CD8-positive, alpha-beta memory T cell (primary cell): ENCODE data around the gene CDHR2. TPM values are rescaled to one million over a fixed set of nuclear protein-coding genes. Genes with fewer than 3 reads are reported as not detected.

Source experiments
- CTCF ChIA-PET: fragments of 350-600 bp; sonication (Branson Sonifier 250); formaldehyde crosslinking; loops from one replicate; lab custom pipeline; 2021; ENCODE audit warnings: antibody characterized with exemption; lab: Charles Lee
- POLR2A ChIA-PET: fragments of 350-600 bp; sonication (Branson Sonifier 250); formaldehyde crosslinking; loops from one replicate; lab custom pipeline; 2021; ENCODE audit warnings: antibody characterized with exemption; lab: Charles Lee
- DNase-seq, 5 donors: peaks; one replicate each; pipeline versions ENCODE4 v3.0.0 to v3.0.0-alpha.2; 2020 to 2022; ENCODE audit warnings: mixed read lengths in 1 of 5
- H3K27ac ChIP-seq: one replicate; pipeline ENCODE4 v1.7.0; 2013; ENCODE audit warnings: low read depth, mild to moderate bottlenecking, low read length, moderate library complexity
- H3K27me3 ChIP-seq: 2 replicates; pipeline ENCODE4 v1.7.0; 2013; ENCODE audit warnings: low read length, mild to moderate bottlenecking; ENCODE audit not compliant: insufficient read depth, poor library complexity, severe bottlenecking
- H3K36me3 ChIP-seq: 2 replicates; pipeline ENCODE4 v1.7.0; 2013; ENCODE audit warnings: mild to moderate bottlenecking, low read length, moderate library complexity; ENCODE audit not compliant: insufficient read depth
- H3K4me1 ChIP-seq: 2 replicates; pipeline ENCODE4 v1.7.0; 2013; ENCODE audit warnings: mild to moderate bottlenecking, low read length, moderate library complexity; ENCODE audit not compliant: insufficient read depth
- H3K4me3 ChIP-seq: 2 replicates; pipeline ENCODE4 v1.7.0; 2013; ENCODE audit warnings: mild to moderate bottlenecking, low read length
- H3K9me3 ChIP-seq: 2 replicates; pipeline ENCODE4 v1.7.0; 2013; ENCODE audit warnings: mild to moderate bottlenecking, low read length
- H3K27ac Mint-ChIP-seq, 8 donors: one replicate each; pipeline ENCODE4 v1.8.0; 2020 to 2021; ENCODE audit warnings: mixed read lengths in 8 of 8, mild to moderate bottlenecking in 6 of 8, inconsistent platforms in 3 of 8, moderate library complexity in 3 of 8
- H3K27me3 Mint-ChIP-seq, 2 donors: one replicate each; pipeline ENCODE4 v1.8.0; 2020 to 2021; ENCODE audit warnings: mixed read lengths in 2 of 2, mild to moderate bottlenecking in 1 of 2, moderate library complexity in 1 of 2
- H3K36me3 Mint-ChIP-seq, 3 donors: one replicate each; pipeline ENCODE4 v1.8.0; 2020 to 2021; ENCODE audit warnings: mixed read lengths in 3 of 3, inconsistent platforms in 1 of 3, mild to moderate bottlenecking in 1 of 3
- H3K4me1 Mint-ChIP-seq, 3 donors: one replicate each; pipeline ENCODE4 v1.8.0; 2020 to 2021; ENCODE audit warnings: mixed read lengths in 3 of 3, inconsistent platforms in 1 of 3, mild to moderate bottlenecking in 1 of 3
- H3K4me3 Mint-ChIP-seq, 7 donors: one replicate each; pipeline ENCODE4 v1.8.0; 2020 to 2021; ENCODE audit warnings: mixed read lengths in 7 of 7, mild to moderate bottlenecking in 6 of 7, moderate library complexity in 4 of 7, inconsistent platforms in 2 of 7
- H3K9me3 Mint-ChIP-seq, 5 donors: one replicate each; pipeline ENCODE4 v1.8.0; 2020 to 2022; ENCODE audit warnings: mixed read lengths in 5 of 5, mild to moderate bottlenecking in 3 of 5, moderate library complexity in 2 of 5, inconsistent platforms in 1 of 5
- polyA plus RNA-seq: library from polyadenylated mRNA; unstranded; fragments of 300-500 nt; fragmentation: Illumina TruSeq; gene quantifications from one replicate; pipeline ENCODE4 v1.2.3, GENCODE V29; 2021
- total RNA-seq, 2 experiments: library from RNA; stranded (reverse); gene quantifications; one replicate each; pipeline ENCODE4 v1.2.3, GENCODE V29; 2021

Gene CDHR2
- total and polyA plus RNA-seq, 3 experiments from 2014 or later, result 0.49 to 1.1 TPM; not detected in 1

DNA sequence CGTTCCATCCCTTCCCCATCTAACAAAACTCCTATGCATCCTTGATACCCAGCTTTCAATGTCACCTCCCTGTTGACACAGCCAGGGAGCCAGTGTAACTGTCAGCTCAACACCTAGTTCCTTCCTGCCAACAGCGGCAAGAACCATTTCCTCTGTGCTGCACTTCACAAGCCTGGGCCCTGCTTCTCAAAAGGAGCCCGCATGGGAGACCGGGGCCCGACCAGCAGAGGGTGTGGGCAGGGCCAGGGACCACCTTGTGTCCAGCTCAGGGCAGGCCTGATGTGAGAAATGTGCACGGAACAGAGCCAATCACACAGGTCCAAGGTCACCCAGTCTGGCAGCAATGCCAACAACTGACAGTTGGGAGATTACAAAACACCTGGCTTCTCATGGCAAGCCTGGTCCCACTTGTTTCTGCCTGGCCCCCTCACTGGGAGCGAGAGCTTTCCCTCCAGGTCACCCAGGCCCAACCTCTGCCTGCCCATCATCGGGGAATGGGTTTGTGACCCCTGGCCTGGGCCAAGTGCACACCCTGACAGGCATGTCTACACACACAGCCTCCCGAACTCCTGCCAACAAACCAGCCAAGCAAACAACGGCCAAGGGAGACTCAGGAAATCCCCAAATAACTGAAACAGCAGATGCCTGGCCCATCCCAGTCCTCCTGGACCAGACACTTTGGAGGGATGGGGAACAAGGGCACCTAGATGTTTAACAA lies 15.1 kb upstream of the CDHR2 start:
- H3K9me3 Mint-ChIP-seq, result no peaks in the 10 kb centered on the region
- POLR2A ChIA-PET, result interaction anchor here (0.9 to 1.5 kb wide), 8 partner anchors 9 to 172 kb away, joined by 3 to 16 read pairs (median 4); partner anchors contain the start of genes CLTB, FAF2 and KIAA1191
- peak overlapping the region; percentile 98 to 100 (median 99) for H3K4me3 Mint-ChIP-seq
- no peaks in the 10 kb centered on the region for H3K27me3 ChIP-seq
- peaks cover 52 to 72% (median 55%) of the 10 kb centered on the region in 3 donors for H3K4me1 Mint-ChIP-seq
- H3K4me1 ChIP-seq, result peaks cover 73% of the 10 kb centered on the region
- CTCF ChIA-PET, result interaction anchor here (0.7 to 8.4 kb wide), 11 partner anchors 8 to 117 kb away, joined by 3 to 90 read pairs (median 4); partner anchors contain the start of genes CLTB and FAF2
- DNase-seq, result peak in 4 of 5 donors; percentile 46 to 71 (median 62)
- peak overlapping the region; percentile 49 for H3K27ac ChIP-seq
- peaks cover 4 to 63% (median 10%) of the 10 kb centered on the region in 3 donors for H3K36me3 Mint-ChIP-seq
- no peaks in the 10 kb centered on the region for H3K9me3 ChIP-seq
- H3K27ac Mint-ChIP-seq, result peak overlapping the region; percentile 92 to 100 (median 98)
- peaks cover 19% of the 10 kb centered on the region for H3K36me3 ChIP-seq
- peaks cover 0 to 11% of the 10 kb centered on the region in 2 donors for H3K27me3 Mint-ChIP-seq
- H3K4me3 ChIP-seq, result peak overlapping the region; percentile 99

DNA sequence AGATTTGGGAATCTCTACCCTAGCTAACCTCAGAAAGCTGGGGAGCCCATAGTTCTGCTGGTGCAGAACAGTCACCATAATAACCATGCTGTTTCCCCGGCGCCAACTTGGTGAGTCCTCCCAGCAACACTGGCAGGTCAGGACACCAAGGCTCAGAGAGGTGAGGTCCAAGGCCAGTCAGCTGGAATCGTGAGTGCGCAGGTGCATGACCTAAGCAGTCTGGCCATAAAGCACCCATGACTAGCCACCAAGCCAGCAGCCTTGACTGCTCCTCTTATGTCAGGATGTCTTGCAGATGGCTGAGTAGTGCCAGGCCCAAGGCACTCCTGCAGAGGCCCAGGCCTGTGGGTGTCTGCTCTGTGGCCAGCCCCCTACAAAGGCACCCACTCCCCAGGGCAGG lies 14.5 kb upstream of the CDHR2 start:
- Mint-ChIP-seq H3K4me3 (peak overlapping the region; percentile 98 to 100 (median 99)), H3K36me3 (peaks cover 4 to 57% (median 10%) of the 10 kb centered on the region in 3 donors), H3K9me3 (no peaks in the 10 kb centered on the region), H3K27me3 (peaks cover 0 to 11% of the 10 kb centered on the region in 2 donors), H3K27ac (peak overlapping the region; percentile 92 to 100 (median 98)), H3K4me1 (peaks cover 51 to 72% (median 59%) of the 10 kb centered on the region in 3 donors)
- H3K27ac ChIP-seq, result peak overlapping the region; percentile 100
- H3K27me3 ChIP-seq, result no peaks in the 10 kb centered on the region
- no peaks in the 10 kb centered on the region for H3K9me3 ChIP-seq
- DNase-seq, result no peak
- H3K4me3 ChIP-seq, result peak overlapping the region; percentile 99
- H3K36me3 ChIP-seq, result peaks cover 13% of the 10 kb centered on the region
- POLR2A ChIA-PET, result interaction anchor here (0.9 to 4.0 kb wide), 9 partner anchors 8 to 173 kb away, joined by 3 to 50 read pairs (median 5); partner anchors contain the start of genes CLTB, FAF2, HIGD2A and KIAA1191
- peaks cover 73% of the 10 kb centered on the region for H3K4me1 ChIP-seq
- CTCF ChIA-PET, result interaction anchor here (1.0 to 8.4 kb wide), 6 partner anchors 8 to 86 kb away, joined by 3 to 90 read pairs (median 4); partner anchors contain the start of gene FAF2

DNA sequence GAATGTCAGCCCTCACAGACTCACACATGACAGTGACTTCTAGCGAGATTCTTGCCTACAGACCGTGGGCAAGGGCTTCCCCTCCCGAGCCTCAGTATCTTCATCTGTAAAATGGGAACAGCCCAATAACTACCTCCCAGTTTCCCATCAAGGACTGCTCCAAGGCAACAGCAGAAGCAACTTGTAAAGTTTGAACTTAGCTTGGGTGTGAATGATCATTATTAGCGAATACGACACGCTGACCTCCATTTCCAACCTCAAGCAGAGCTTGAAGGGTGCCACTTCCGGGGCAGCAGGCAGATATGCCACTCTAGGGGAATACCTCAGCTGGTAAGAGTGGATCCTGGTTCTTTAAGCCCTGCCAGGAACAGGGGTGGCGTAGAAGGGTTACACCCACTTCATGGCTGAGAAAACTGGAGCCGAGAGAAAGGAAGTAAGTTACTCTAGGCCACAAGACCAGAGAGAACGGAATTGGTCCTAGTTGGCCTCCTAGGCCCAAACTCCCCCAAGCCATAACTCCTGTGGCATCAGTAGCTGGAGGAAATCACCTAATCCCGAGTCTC lies 14.0 kb upstream of the CDHR2 start:
- Histone ChIP-seq H3K27me3 (no peaks in the 10 kb centered on the region), H3K27ac (peak overlapping the region; percentile 100), H3K36me3 (peaks cover 12% of the 10 kb centered on the region), H3K9me3 (no peaks in the 10 kb centered on the region), H3K4me3 (peak overlapping the region; percentile 99), H3K4me1 (peaks cover 76% of the 10 kb centered on the region)
- CTCF ChIA-PET, result interaction anchor here (1.0 to 8.4 kb wide), 6 partner anchors 7 to 87 kb away, joined by 3 to 90 read pairs (median 4); partner anchors contain the start of gene FAF2
- peaks cover 54 to 73% (median 62%) of the 10 kb centered on the region in 3 donors for H3K4me1 Mint-ChIP-seq
- peak; percentile 30 to 70 (median 50) for DNase-seq
- H3K27ac Mint-ChIP-seq, result peak overlapping the region; percentile 92 to 100 (median 98)
- H3K9me3 Mint-ChIP-seq, result no peaks in the 10 kb centered on the region
- H3K36me3 Mint-ChIP-seq, result peaks cover 4 to 54% (median 10%) of the 10 kb centered on the region in 3 donors
- peaks cover 0 to 11% of the 10 kb centered on the region in 2 donors for H3K27me3 Mint-ChIP-seq
- POLR2A ChIA-PET, result interaction anchor here (0.9 to 4.0 kb wide), 10 partner anchors 9 to 173 kb away, joined by 3 to 50 read pairs (median 4); partner anchors contain the start of genes CLTB, FAF2, HIGD2A and KIAA1191
- H3K4me3 Mint-ChIP-seq, result peak overlapping the region; percentile 98 to 100 (median 99)

DNA sequence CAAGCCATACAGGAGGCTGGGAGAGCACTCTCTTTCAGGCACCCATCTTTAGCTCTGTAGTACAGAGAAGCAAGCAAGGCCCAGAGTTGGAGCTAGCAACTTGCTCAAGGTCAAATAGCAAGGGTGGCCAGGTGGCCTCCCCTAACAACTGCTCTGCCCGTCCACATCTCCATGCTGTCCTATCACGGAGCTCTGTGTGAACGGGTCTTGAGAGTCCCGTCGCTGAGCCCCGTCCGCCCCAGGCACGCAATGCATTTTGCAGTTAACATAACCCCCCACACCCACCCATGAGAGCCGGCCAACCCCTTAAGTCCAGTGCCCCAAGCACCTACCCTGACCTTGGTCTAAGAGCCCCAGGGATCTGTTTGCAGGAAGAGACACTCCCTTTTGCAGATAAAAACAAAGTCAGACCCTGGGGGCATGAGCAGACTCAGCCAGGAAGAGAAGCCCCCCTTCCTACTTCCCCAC lies 13.4 kb upstream of the CDHR2 start:
- Histone ChIP-seq H3K27ac (peak overlapping the region; percentile 100), H3K4me3 (peak overlapping the region; percentile 99), H3K9me3 (no peaks in the 10 kb centered on the region), H3K36me3 (peaks cover 12% of the 10 kb centered on the region), H3K27me3 (no peaks in the 10 kb centered on the region), H3K4me1 (peaks cover 76% of the 10 kb centered on the region)
- Mint-ChIP-seq H3K27ac (peak overlapping the region; percentile 92 to 100 (median 98)), H3K27me3 (peaks cover 0 to 11% of the 10 kb centered on the region in 2 donors), H3K36me3 (peaks cover 4 to 54% (median 10%) of the 10 kb centered on the region in 3 donors), H3K4me3 (peak overlapping the region; percentile 98 to 100 (median 99)), H3K4me1 (peaks cover 59 to 75% (median 67%) of the 10 kb centered on the region in 3 donors), H3K9me3 (no peaks in the 10 kb centered on the region)
- ChIA-PET CTCF (interaction anchor here (1.0 to 8.4 kb wide), 7 partner anchors 7 to 87 kb away, joined by 3 to 90 read pairs (median 4); partner anchors contain the start of gene FAF2), POLR2A (interaction anchor here (0.5 to 4.0 kb wide), 11 partner anchors 9 to 174 kb away, joined by 3 to 50 read pairs (median 5); partner anchors contain the start of genes CLTB, FAF2, HIGD2A and KIAA1191)
- DNase-seq, result no peak

DNA sequence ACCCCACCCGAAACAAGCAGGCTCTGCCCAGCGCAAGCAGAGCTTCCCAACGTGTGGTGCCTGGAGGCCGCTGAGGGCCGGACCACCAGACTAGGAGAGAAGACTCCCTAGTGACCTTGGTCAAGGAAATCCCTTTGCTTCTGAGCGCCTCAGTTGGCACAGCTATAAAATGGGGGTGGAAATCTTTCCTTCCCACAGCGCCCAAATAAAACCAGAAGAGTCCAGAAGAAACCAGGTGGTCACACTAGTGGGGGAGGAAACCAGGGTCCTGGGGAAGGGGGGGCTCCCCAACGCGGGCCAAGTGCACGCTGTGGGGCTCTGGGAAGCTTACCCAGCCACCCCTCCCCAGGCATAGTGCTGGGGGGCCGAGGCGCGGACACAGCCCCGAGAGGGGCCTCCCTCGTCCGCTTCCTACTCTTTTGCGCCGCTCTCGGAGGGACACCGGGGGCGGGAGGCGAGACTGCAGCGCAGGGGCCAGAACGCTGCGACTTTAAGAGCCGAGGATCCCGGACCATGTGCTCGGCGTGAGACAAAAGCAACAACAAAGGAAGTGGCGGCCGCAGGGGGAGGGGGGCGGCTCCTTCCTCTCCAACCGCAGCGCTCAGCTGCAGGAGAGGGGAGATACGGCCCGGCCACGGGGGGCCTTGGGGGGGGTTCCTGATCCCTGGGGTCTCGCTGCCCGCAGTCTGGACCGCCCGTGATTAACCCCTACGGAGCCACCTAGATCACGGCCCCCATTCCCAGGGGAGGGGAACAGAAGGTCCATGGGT lies 12.8 kb upstream of the CDHR2 start:
- peaks cover 4 to 50% (median 7%) of the 10 kb centered on the region in 3 donors for H3K36me3 Mint-ChIP-seq
- Histone ChIP-seq H3K4me3 (peak overlapping the region; percentile 99), H3K36me3 (peaks cover 8% of the 10 kb centered on the region), H3K27ac (peak overlapping the region; percentile 100), H3K9me3 (no peaks in the 10 kb centered on the region), H3K27me3 (no peaks in the 10 kb centered on the region), H3K4me1 (peaks cover 76% of the 10 kb centered on the region)
- peak; percentile 83 to 92 (median 84) for DNase-seq
- peak overlapping the region; percentile 98 to 100 (median 99) for H3K4me3 Mint-ChIP-seq
- peak overlapping the region; percentile 94 to 100 (median 98) for H3K27ac Mint-ChIP-seq
- ChIA-PET POLR2A (interaction anchor here (0.5 to 4.0 kb wide), 16 partner anchors 8 to 894 kb away, joined by 3 to 50 read pairs (median 5); partner anchors contain the start of genes ARL10, CDHR2, CLTB and FAF2), CTCF (interaction anchor here (0.8 to 8.4 kb wide), 7 partner anchors 6 to 175 kb away, joined by 3 to 90 read pairs (median 4); partner anchors contain the start of genes FAF2 and KIAA1191)
- H3K27me3 Mint-ChIP-seq, result peaks cover 0 to 9% of the 10 kb centered on the region in 2 donors
- no peaks in the 10 kb centered on the region for H3K9me3 Mint-ChIP-seq
- peaks cover 62 to 76% (median 68%) of the 10 kb centered on the region in 3 donors for H3K4me1 Mint-ChIP-seq

DNA sequence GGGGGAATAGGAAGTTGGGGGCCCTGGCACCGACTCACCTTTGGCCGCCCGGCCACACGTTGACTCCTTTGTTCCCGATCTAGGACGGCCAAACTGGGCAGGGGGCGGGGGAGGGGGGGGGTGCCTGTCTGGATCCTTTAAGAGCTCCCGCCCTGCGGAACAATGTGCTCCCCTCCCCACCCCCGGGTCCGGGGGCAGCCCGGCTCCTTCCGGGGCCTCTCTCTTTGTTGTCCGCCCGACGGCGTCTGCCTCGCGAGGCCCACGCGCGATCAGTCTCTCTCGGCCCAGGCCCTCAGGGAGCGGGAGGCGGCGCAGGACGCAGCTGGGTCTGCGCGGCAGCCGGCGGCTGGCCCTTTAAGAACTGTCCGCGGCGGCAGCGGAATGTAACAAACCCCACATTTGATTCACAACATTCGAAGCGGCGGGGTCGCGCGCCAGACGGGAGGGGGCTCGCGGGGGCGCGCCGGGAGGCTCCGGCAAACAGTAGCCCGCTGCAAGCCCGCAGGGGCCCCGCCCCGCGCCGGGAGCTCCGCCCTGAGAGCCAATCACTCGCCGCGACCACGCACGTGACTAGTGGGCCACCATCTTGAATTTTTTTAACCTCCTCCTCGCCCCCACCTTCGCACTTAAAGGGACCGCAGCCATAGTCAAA lies 12.1 kb upstream of the CDHR2 start, which contains the start of gene RNF44:
Gene RNF44, minus strand, starts transcription at position 501 of the 652 bp plus-strand sequence. CDS start 4,930 bp downstream, outside the sequence.
- H3K4me3 Mint-ChIP-seq, result peak within 1 kb of the TSS; percentile 98 to 100 (median 99)
- CTCF ChIA-PET, result interaction anchor here (0.8 to 5.1 kb wide), 11 partner anchors 7 to 175 kb away, joined by 3 to 33 read pairs (median 4); partner anchors contain the start of genes CLTB, FAF2 and KIAA1191
- peak within 1 kb of the TSS; percentile 99 for H3K4me3 ChIP-seq
- H3K36me3 ChIP-seq, result peaks cover under 1% of the 10 kb centered on the region
- peaks cover 4 to 43% (median 6%) of the 10 kb centered on the region in 3 donors for H3K36me3 Mint-ChIP-seq
- peak; percentile 98 to 100 (median 99) for DNase-seq
- H3K9me3 ChIP-seq, result no peaks in the 10 kb centered on the region
- peaks cover 67 to 76% (median 71%) of the 10 kb centered on the region in 3 donors for H3K4me1 Mint-ChIP-seq
- H3K27ac ChIP-seq, result peak within 1 kb of the TSS; percentile 100
- no peaks in the 10 kb centered on the region for H3K9me3 Mint-ChIP-seq
- H3K27ac Mint-ChIP-seq, result peak within 1 kb of the TSS; percentile 98 to 100 (median 99)
- H3K27me3 ChIP-seq, result no peaks in the 10 kb centered on the region
- POLR2A ChIA-PET, result interaction anchor here (0.5 to 4.0 kb wide), 15 partner anchors 7 to 893 kb away, joined by 3 to 50 read pairs (median 4); partner anchors contain the start of genes ARL10, CDHR2, CLTB and FAF2
- peaks cover 76% of the 10 kb centered on the region for H3K4me1 ChIP-seq
- H3K27me3 Mint-ChIP-seq, result peaks cover 0 to 9% of the 10 kb centered on the region in 2 donors
